ENCODE data around the gene EEF1AKMT3. TPM values are rescaled to one million over a fixed set of nuclear protein-coding genes. Genes with fewer than 3 reads are reported as not detected.
A peak's percentile ranks its signal among the peaks of the same experiment; 100 is the strongest.

EEF1AKMT3 gene
- polyA plus RNA-seq, 4 donors: 9.7 to 15.1 (median 12.1) TPM

GRCh38 chr12:57749061-57749460 lies 23.4 kb upstream of the EEF1AKMT3 start:
- no peak for DNase-seq (ENCODE audit: low read depth in 4 of 4, low spot score in 3 of 4)

GRCh38 chr12:57750561-57751431 lies 21.6 kb upstream of the EEF1AKMT3 start:
- no peak for DNase-seq (ENCODE audit: low read depth in 4 of 4, low spot score in 3 of 4)

GRCh38 chr12:57751432-57751787 lies 21.0 kb upstream of the EEF1AKMT3 start:
- DNase-seq (ENCODE audit: low read depth in 4 of 4, low spot score in 3 of 4): no peak

GRCh38 chr12:57751788-57752667 lies 20.4 kb upstream of the EEF1AKMT3 start, which contains the start of gene CDK4:
Gene CDK4 (minus strand): TSS chr12:57752310. CDS start chr12:57751717, 593 bp downstream.
- peak; percentile 96 to 97 (median 97) for DNase-seq (ENCODE audit: low read depth in 4 of 4, low spot score in 3 of 4)

GRCh38 chr12:57752668-57753000 lies 19.8 kb upstream of the EEF1AKMT3 start:
- no peak for DNase-seq (ENCODE audit: low read depth in 4 of 4, low spot score in 3 of 4)

- DNase-seq (ENCODE audit: low read depth in 4 of 4, low spot score in 3 of 4): no peak
Observed at GRCh38 chr12:57753756-57754337, 18.6 kb upstream of the EEF1AKMT3 start.

GRCh38 chr12:57754411-57755193 lies 17.8 kb upstream of the EEF1AKMT3 start, which contains the start of gene MARCHF9:
Gene MARCHF9 (plus strand): TSS chr12:57755103. CDS start chr12:57755529, 426 bp downstream.
- no peak for DNase-seq (ENCODE audit: low read depth in 4 of 4, low spot score in 3 of 4)

- no peak for DNase-seq (ENCODE audit: low read depth in 4 of 4, low spot score in 3 of 4)
Observed at GRCh38 chr12:57755194-57755453, 17.3 kb upstream of the EEF1AKMT3 start.

- DNase-seq (ENCODE audit: low read depth in 4 of 4, low spot score in 3 of 4): no peak
Observed at GRCh38 chr12:57755454-57756372, 16.7 kb upstream of the EEF1AKMT3 start.

- DNase-seq (ENCODE audit: low read depth in 4 of 4, low spot score in 3 of 4): no peak
Observed at GRCh38 chr12:57756406-57757341, 15.7 kb upstream of the EEF1AKMT3 start.

GRCh38 chr12:57757771-57758170 lies 14.6 kb upstream of the EEF1AKMT3 start:
- no peak for DNase-seq (ENCODE audit: low read depth in 4 of 4, low spot score in 3 of 4)

- no peak for DNase-seq (ENCODE audit: low read depth in 4 of 4, low spot score in 3 of 4)
Observed at GRCh38 chr12:57758552-57759359, 13.7 kb upstream of the EEF1AKMT3 start.

- DNase-seq (ENCODE audit: low read depth in 4 of 4, low spot score in 3 of 4): no peak
Observed at GRCh38 chr12:57759360-57759980, 12.9 kb upstream of the EEF1AKMT3 start.

- DNase-seq (ENCODE audit: low read depth in 4 of 4, low spot score in 3 of 4): no peak
Observed at GRCh38 chr12:57760347-57760982, 11.9 kb upstream of the EEF1AKMT3 start.

- DNase-seq (ENCODE audit: low read depth in 4 of 4, low spot score in 3 of 4): no peak
Observed at GRCh38 chr12:57761391-57761998, 10.9 kb upstream of the EEF1AKMT3 start.

- DNase-seq (ENCODE audit: low read depth in 4 of 4, low spot score in 3 of 4): no peak
Observed at GRCh38 chr12:57762463-57762862, 10.0 kb upstream of the EEF1AKMT3 start.
